ENCODE data around the gene OVOL1. TPM values are rescaled to one million over a fixed set of nuclear protein-coding genes. Genes with fewer than 3 reads are reported as not detected.

OVOL1 gene
- total and polyA plus RNA-seq, 2 experiments from 2014 or later = 1.5 to 3.3 TPM

GRCh38 chr11:65777821-65778361 is 9.0 kb upstream of the OVOL1 start:
- H3K4me2 ChIP-seq = no peak overlapping the region
- H3K27ac Mint-ChIP-seq = no peak overlapping the region
- no peak for DNase-seq (ENCODE audit: low spot score)

More at GRCh38 chr11:65777821-65778361, 9.0 kb upstream of the OVOL1 start:
- Mint-ChIP-seq H3K36me3 (ENCODE audit: low read depth) (peaks cover 3% of the 10 kb centered on the region; the same call in 1 of the 3 replicates), H3K4me3 (no peak overlapping the region), H3K4me1 (0 out of 3 replicates have a peak, but pooled peaks cover 2% of the 10 kb centered on the region), H3K27me3 (ENCODE audit: insufficient read depth, low read depth, poor library complexity) (peaks cover 23% of the 10 kb centered on the region), H3K9me3 (no peaks in the 10 kb centered on the region; the same call in 2 of the 3 replicates)
- Histone ChIP-seq H4K20me1 (replicated peaks; ENCODE audit: insufficient read depth) (no peaks in the 10 kb centered on the region), H3K36me3 (ENCODE audit: insufficient read depth) (no peaks in the 10 kb centered on the region), H3K27me3 (ENCODE audit: insufficient read depth) (peaks cover 20% of the 10 kb centered on the region), H3K4me1 (ENCODE audit: insufficient read depth) (no peaks in the 10 kb centered on the region; the same call in 1 of the 2 replicates), H3K79me2 (replicated peaks; ENCODE audit: insufficient read depth) (no peaks in the 10 kb centered on the region), H3K4me3 (no peak overlapping the region), H3K27ac (ENCODE audit: low read depth) (no peak overlapping the region), H3K9me2 (ENCODE audit: insufficient read depth) (no peaks in the 10 kb centered on the region), H3F3A (replicated peaks; ENCODE audit: low read depth) (0 out of 2 replicates have a peak, but pooled peaks cover 5% of the 10 kb centered on the region), H2AFZ (no peak overlapping the region)
- ATAC-seq = no peak
- TF ChIP-seq REST (IDR thresholded peaks at IDR 0.05; ENCODE audit: unreplicated experiment) (no peak), NANOG (IDR thresholded peaks at IDR 0.05; ENCODE audit: borderline replicate concordance) (no peak), CTCF (conservative IDR thresholded peaks at IDR 0.05; ENCODE audit: low read depth in 2 of 2) (no peak), POLR2AphosphoS5 (IDR thresholded peaks at IDR 0.05; ENCODE audit: low read depth) (no peak), ETS1 (IDR thresholded peaks at IDR 0.05) (no peak), ZNF462 (CRISPR knock-in tag; IDR thresholded peaks at IDR 0.05) (no peak), JUNB (IDR thresholded peaks at IDR 0.05; ENCODE audit: unreplicated experiment) (no peak), CREB1 (CRISPR knock-in tag; IDR thresholded peaks at IDR 0.05; ENCODE audit: low read depth) (no peak), ZNF331 (CRISPR knock-in tag; IDR thresholded peaks at IDR 0.05; ENCODE audit: low read depth) (no peak), EZH2phosphoT487 (IDR thresholded peaks at IDR 0.05; ENCODE audit: unreplicated experiment) (no peak), ZNF114 (CRISPR knock-in tag; IDR thresholded peaks at IDR 0.05) (no peak), STAT1 (IDR thresholded peaks at IDR 0.05; ENCODE audit: unreplicated experiment) (no peak)

All from GM23338 (cell line).